ENCODE data around the gene SNCB. TPM values are rescaled to one million over a fixed set of nuclear protein-coding genes. Genes with fewer than 3 reads are reported as not detected.
A peak's percentile ranks its signal among the peaks of the same experiment; 100 is the strongest.

The SNCB gene
- total and polyA plus RNA-seq, 2 of the 13 experiments (the other 11 are each of a cell fraction or from before 2014, with no cell fraction given) = not detected

GRCh38 chr5:176647030-176647842, 16.9 kb upstream of the SNCB start, which contains the start of gene TSPAN17 (continued):
- TF ChIP-seq SPEN (CRISPR knock-in tag; IDR thresholded peaks at IDR 0.05; ENCODE audit: low read depth) (peak; percentile 7; the same call in 1 of the 2 replicates), ZNF446 (CRISPR knock-in tag; IDR thresholded peaks at IDR 0.05) (no peak), ZNF850 (CRISPR knock-in tag; conservative IDR thresholded peaks at IDR 0.05) (no peak), ZSCAN31 (CRISPR knock-in tag; IDR thresholded peaks at IDR 0.05; ENCODE audit: low read depth) (peak; percentile 74; the same call in 1 of the 2 replicates), REL (CRISPR knock-in tag; conservative IDR thresholded peaks at IDR 0.05) (no peak), SOX6 (IDR thresholded peaks at IDR 0.05) (no peak), SOX6 (CRISPR knock-in tag; IDR thresholded peaks at IDR 0.05) (peak; percentile 31), ZBTB20 (CRISPR knock-in tag; IDR thresholded peaks at IDR 0.05; ENCODE audit: borderline replicate concordance, low read depth) (no peak), CEBPZ (IDR thresholded peaks at IDR 0.05; ENCODE audit: low read length) (no peak), TCF12 (IDR thresholded peaks at IDR 0.05) (no peak), TCF12 (CRISPR knock-in tag; IDR thresholded peaks at IDR 0.05) (peak; percentile 47; the same call in 1 of the 2 replicates), TBX2 (CRISPR knock-in tag; IDR thresholded peaks at IDR 0.05; ENCODE audit: borderline replicate concordance) (peak; percentile 59), MAF1 (CRISPR knock-in tag; IDR thresholded peaks at IDR 0.05; ENCODE audit: borderline replicate concordance) (no peak), ZBTB46 (CRISPR knock-in tag; IDR thresholded peaks at IDR 0.05; ENCODE audit: borderline replicate concordance) (no peak), DMTF1 (CRISPR knock-in tag; IDR thresholded peaks at IDR 0.05) (no peak), ZNF605 (CRISPR knock-in tag; IDR thresholded peaks at IDR 0.05) (no peak), ZNF784 (CRISPR knock-in tag; IDR thresholded peaks at IDR 0.05; ENCODE audit: borderline replicate concordance) (peak; percentile 80), ETV6 (CRISPR knock-in tag; conservative IDR thresholded peaks at IDR 0.05) (peak; percentile 65; the same call in 1 of the 2 replicates), ELK4 (CRISPR knock-in tag; IDR thresholded peaks at IDR 0.05; ENCODE audit: borderline replicate concordance) (no peak), SP4 (CRISPR knock-in tag; IDR thresholded peaks at IDR 0.05) (peak; percentile 97)
